GM18526 (cell line): Measurements from ENCODE around the gene SH2D3A.
A peak's percentile ranks its signal among the peaks of the same experiment; 100 is the strongest.

ENCODE experiments used
- POLR2A ChIP-seq: IDR thresholded peaks from 3 replicates; pipeline ENCODE4 v1.6.1; 2011; ENCODE audit not compliant: insufficient read length; ENCODE audit errors: extremely low read depth

The SH2D3A gene

GRCh38 chr19:6794686-6795431 is 27.6 kb upstream of the SH2D3A start:
- no peak for TF ChIP-seq POLR2A

- TF ChIP-seq POLR2A: no peak
Observed at GRCh38 chr19:6793973-6794372, 26.7 kb upstream of the SH2D3A start.

- no peak for TF ChIP-seq POLR2A
Observed at GRCh38 chr19:6793411-6793810, 26.2 kb upstream of the SH2D3A start.

GRCh38 chr19:6791237-6791636 is 24.0 kb upstream of the SH2D3A start:
- TF ChIP-seq POLR2A: no peak

GRCh38 chr19:6790194-6791128 is 23.2 kb upstream of the SH2D3A start:
- no peak for TF ChIP-seq POLR2A

- no peak for TF ChIP-seq POLR2A
Observed at GRCh38 chr19:6788896-6789295, 21.7 kb upstream of the SH2D3A start.

- TF ChIP-seq POLR2A: no peak
Observed at GRCh38 chr19:6787393-6787792, 20.2 kb upstream of the SH2D3A start.

GRCh38 chr19:6779206-6779605 is 12.0 kb upstream of the SH2D3A start:
- TF ChIP-seq POLR2A: no peak

GRCh38 chr19:6778386-6778785 is 11.2 kb upstream of the SH2D3A start:
- no peak for TF ChIP-seq POLR2A

- TF ChIP-seq POLR2A: no peak
Observed at GRCh38 chr19:6777434-6777833, 10.2 kb upstream of the SH2D3A start.

GRCh38 chr19:6776999-6777398 is 9.8 kb upstream of the SH2D3A start:
- no peak for TF ChIP-seq POLR2A

- TF ChIP-seq POLR2A: no peak
Observed at GRCh38 chr19:6774821-6775707, 7.8 kb upstream of the SH2D3A start.

- TF ChIP-seq POLR2A: peak; percentile 58
Observed at GRCh38 chr19:6773323-6773931, 6.2 kb upstream of the SH2D3A start.

GRCh38 chr19:6772866-6773322 is 5.7 kb upstream of the SH2D3A start:
- TF ChIP-seq POLR2A: no peak
